ENCODE results near the gene CADPS.

The CADPS gene

DNA sequence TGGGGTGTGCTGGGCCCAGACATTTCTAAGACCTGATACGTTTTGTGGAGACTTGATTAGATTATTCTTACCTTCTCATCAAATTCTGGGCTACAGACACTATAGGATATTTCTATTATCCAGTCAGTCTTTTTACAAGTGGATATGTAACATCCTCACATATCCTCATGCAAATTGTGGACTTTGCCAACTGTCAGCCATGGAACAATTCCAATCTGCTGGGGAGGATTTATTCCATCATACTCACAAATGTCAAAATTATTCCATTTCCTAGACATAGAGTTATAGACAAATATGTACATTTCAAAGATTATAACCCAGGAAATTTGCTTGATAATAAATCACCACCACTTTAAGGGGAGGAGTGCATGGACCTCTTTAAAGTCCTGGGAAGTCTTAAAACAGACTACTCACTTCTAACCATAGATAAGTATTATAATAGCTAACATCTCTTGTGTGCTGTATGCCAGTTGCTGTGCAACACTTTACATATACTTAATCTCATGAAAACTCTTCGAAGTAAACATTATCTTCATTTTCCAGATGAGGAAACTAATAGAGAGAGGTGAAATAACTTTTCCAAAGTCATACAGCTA is 44.4 kb downstream of the CADPS start:
- TF ChIP-seq POLR2AphosphoS5 (IDR thresholded peaks at IDR 0.05; ENCODE audit: low read depth, low read length) = no peak
- TF ChIP-seq TAF1 (IDR thresholded peaks at IDR 0.05; ENCODE audit: borderline replicate concordance, insufficient read depth, low read length) = no peak
- no peak for TF ChIP-seq FOXP2 (optimal IDR thresholded peaks at IDR 0.05; ENCODE audit: borderline replicate concordance, extremely low read depth, extremely low read length, insufficient read depth)
- TF ChIP-seq SIN3A (IDR thresholded peaks at IDR 0.05; ENCODE audit: borderline replicate concordance, insufficient read depth, low read length) = no peak
- TF ChIP-seq, protein P1, sequence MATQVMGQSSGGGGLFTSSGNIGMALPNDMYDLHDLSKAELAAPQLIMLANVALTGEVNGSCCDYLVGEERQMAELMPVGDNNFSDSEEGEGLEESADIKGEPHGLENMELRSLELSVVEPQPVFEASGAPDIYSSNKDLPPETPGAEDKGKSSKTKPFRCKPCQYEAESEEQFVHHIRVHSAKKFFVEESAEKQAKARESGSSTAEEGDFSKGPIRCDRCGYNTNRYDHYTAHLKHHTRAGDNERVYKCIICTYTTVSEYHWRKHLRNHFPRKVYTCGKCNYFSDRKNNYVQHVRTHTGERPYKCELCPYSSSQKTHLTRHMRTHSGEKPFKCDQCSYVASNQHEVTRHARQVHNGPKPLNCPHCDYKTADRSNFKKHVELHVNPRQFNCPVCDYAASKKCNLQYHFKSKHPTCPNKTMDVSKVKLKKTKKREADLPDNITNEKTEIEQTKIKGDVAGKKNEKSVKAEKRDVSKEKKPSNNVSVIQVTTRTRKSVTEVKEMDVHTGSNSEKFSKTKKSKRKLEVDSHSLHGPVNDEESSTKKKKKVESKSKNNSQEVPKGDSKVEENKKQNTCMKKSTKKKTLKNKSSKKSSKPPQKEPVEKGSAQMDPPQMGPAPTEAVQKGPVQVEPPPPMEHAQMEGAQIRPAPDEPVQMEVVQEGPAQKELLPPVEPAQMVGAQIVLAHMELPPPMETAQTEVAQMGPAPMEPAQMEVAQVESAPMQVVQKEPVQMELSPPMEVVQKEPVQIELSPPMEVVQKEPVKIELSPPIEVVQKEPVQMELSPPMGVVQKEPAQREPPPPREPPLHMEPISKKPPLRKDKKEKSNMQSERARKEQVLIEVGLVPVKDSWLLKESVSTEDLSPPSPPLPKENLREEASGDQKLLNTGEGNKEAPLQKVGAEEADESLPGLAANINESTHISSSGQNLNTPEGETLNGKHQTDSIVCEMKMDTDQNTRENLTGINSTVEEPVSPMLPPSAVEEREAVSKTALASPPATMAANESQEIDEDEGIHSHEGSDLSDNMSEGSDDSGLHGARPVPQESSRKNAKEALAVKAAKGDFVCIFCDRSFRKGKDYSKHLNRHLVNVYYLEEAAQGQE (IDR thresholded peaks at IDR 0.05; ENCODE audit: insufficient read depth in 1 of 2, low read depth in 2 of 2, low read length in 2 of 2) = no peak

DNA sequence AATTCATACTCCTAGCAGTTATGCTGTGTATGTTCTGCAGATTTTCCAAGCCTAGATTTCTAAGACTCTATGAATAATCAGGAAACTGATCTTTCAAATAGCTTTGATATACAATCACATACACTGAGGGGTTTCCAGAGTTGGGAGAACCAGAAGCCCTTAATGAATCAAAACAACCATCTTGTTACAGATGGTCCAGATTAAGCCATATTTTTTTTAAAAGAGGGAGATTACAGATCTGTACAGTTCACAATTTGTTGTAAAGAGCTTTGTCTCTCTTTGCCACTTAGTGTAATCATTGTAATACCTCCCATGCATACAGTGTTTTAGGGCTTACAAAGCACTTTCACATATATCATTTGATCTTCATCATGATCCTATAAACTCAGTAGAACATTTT is 47.7 kb downstream of the CADPS start:
- TF ChIP-seq SIN3A (IDR thresholded peaks at IDR 0.05; ENCODE audit: borderline replicate concordance, insufficient read depth, low read length) (no peak), TAF1 (IDR thresholded peaks at IDR 0.05; ENCODE audit: borderline replicate concordance, insufficient read depth, low read length) (no peak)

DNA sequence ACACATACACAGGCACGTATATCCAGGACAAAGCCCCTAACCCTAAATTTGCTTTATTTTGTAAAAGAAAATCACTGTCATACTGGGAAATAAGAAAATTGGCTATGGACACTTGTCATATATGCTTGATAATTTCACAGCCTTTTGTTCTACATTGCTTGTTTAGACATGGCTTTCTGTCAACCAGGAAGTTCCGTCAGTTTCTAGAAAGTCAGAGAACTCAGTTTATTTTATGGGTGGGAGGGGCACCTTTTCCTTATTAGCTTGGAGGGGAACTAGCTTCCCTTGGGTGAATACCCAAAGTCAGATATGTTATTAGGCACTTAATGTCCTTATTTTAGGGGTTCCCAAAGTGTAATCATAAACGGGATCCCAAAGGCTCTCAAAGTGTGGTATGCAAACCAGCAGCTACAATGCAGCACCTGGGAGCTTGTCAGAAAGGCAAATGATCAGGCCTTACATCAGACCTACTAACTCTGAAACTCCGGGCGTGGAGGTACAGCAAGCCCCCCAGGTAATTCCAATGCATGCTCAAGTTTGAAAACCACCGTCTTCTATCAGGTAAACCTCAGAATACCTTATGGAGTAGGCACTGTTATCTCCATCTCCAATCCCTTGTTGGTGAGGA is 50.1 kb downstream of the CADPS start:
- TF ChIP-seq SIN3A (IDR thresholded peaks at IDR 0.05; ENCODE audit: borderline replicate concordance, insufficient read depth, low read length) (no peak), TAF1 (IDR thresholded peaks at IDR 0.05; ENCODE audit: borderline replicate concordance, insufficient read depth, low read length) (no peak), FOXP2 (optimal IDR thresholded peaks at IDR 0.05; ENCODE audit: borderline replicate concordance, extremely low read depth, extremely low read length, insufficient read depth) (no peak), POLR2AphosphoS5 (IDR thresholded peaks at IDR 0.05; ENCODE audit: low read depth, low read length) (no peak)
- TF ChIP-seq, protein P1 (IDR thresholded peaks at IDR 0.05; ENCODE audit: insufficient read depth in 1 of 2, low read depth in 2 of 2, low read length in 2 of 2) = no peak

DNA sequence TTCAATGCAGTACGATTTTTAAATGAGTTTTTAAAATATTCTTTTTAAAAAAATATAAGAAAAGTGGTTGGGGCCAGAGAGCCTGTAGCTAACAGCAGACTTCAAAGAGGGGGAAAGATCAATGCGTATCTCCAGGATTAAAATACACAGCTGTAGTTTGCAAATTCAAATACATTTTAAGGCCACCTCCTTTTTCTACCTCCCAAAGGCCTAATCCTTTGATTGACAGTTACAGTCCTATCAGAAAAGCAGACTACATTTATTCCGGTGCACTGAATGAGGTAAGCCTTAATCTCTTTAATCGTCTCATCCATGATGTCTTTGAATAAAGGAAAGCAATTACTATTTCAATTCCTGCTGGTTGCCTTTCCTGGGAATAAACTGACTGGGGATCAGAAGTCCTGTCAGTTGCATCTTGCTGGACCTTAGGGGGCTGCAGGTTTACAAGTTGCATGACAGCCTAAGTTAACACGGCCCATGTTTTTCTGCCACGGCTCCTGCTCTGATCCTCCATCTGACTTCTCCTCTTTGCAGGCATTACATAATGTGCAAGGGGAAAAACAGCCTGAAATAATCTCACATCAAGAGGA is 51.7 kb downstream of the CADPS start:
- TF ChIP-seq FOXP2 (optimal IDR thresholded peaks at IDR 0.05; ENCODE audit: borderline replicate concordance, extremely low read depth, extremely low read length, insufficient read depth) (no peak), SIN3A (IDR thresholded peaks at IDR 0.05; ENCODE audit: borderline replicate concordance, insufficient read depth, low read length) (no peak), POLR2AphosphoS5 (IDR thresholded peaks at IDR 0.05; ENCODE audit: low read depth, low read length) (no peak), TAF1 (IDR thresholded peaks at IDR 0.05; ENCODE audit: borderline replicate concordance, insufficient read depth, low read length) (no peak)
- TF ChIP-seq, protein P1 (IDR thresholded peaks at IDR 0.05; ENCODE audit: insufficient read depth in 1 of 2, low read depth in 2 of 2, low read length in 2 of 2) = no peak

DNA sequence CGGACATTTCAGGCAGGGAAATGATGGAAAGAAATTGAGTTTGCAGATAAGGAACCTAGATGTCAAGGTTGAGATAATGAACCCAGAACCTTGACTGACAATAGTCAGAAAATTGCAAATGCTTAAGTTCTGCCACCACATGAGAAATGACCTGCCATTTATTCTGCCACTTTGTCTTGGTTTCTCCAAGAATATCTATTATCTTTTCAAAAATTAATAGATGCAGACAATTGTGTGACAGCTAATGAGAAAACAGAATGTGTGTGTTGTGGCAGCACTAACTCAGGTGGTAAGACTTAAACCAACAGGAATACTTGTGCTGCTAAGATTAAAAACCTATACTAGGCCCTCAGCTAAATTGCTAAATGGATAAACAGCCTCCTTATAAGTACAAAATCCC is 52.3 kb downstream of the CADPS start:
- TF ChIP-seq POLR2AphosphoS5 (IDR thresholded peaks at IDR 0.05; ENCODE audit: low read depth, low read length) = no peak
- TF ChIP-seq, protein P1 (IDR thresholded peaks at IDR 0.05; ENCODE audit: insufficient read depth in 1 of 2, low read depth in 2 of 2, low read length in 2 of 2) = no peak
- TF ChIP-seq SIN3A (IDR thresholded peaks at IDR 0.05; ENCODE audit: borderline replicate concordance, insufficient read depth, low read length) = no peak
- TF ChIP-seq TAF1 (IDR thresholded peaks at IDR 0.05; ENCODE audit: borderline replicate concordance, insufficient read depth, low read length) = no peak

Measured in PFSK-1 (cell line).